Breast epithelium (tissue), 4 donors: ENCODE measurements around the gene TMEM108. TPM values are rescaled to one million over a fixed set of nuclear protein-coding genes. Genes with fewer than 3 reads are reported as not detected.

ENCODE experiments used
- DNase-seq, 2 donors: peaks; one replicate each; pipeline ENCODE4 v3.0.0-alpha.2; 2019; ENCODE audit warnings: low spot score in 2 of 2
- H3K27ac ChIP-seq, 2 donors: fragments of 200-600 bp; sonication (generic) in 1 of 2; one replicate each; pipeline ENCODE4 v1.5.1; 2016 to 2019; ENCODE audit warnings: mild to moderate bottlenecking in 1 of 2
- H3K27me3 ChIP-seq, 2 donors: fragments of 200-600 bp; sonication (generic) in 1 of 2; one replicate each; pipeline versions ENCODE4 v1.5.1 to v1.6.0; 2017 to 2019; ENCODE audit warnings: control low read depth in 1 of 2, mild to moderate bottlenecking in 1 of 2
- H3K36me3 ChIP-seq: fragments of 200-600 bp; one replicate; pipeline ENCODE4 v1.5.1; 2019
- H3K4me1 ChIP-seq, 2 donors: fragments of 200-600 bp; sonication (generic); one replicate each; pipeline ENCODE4 v1.5.1; 2016 to 2019; ENCODE audit warnings: control low read depth in 1 of 2
- H3K4me3 ChIP-seq, 3 donors: fragments of 200-600 bp; sonication (generic); 1 replicate in 2 of 3; 2 replicates in 1 of 3; pipeline ENCODE4 v1.5.1; 2016 to 2019; ENCODE audit warnings: mild to moderate bottlenecking in 3 of 3, moderate library complexity in 2 of 3
- H3K9me3 ChIP-seq, 2 donors: fragments of 200-600 bp; sonication (generic) in 1 of 2; one replicate each; pipeline ENCODE4 v1.5.1; 2016 to 2019; ENCODE audit warnings: control low read depth in 1 of 2
- POLR2A ChIP-seq: fragments of 450-650 bp; IDR thresholded peaks from one replicate; pipeline ENCODE4 v1.6.1; 2016; ENCODE audit warnings: antibody characterized with exemption, mild to moderate bottlenecking, moderate library complexity
- POLR2AphosphoS5 ChIP-seq, 3 donors: sonication (generic); formaldehyde crosslinking; IDR thresholded peaks; one replicate each; pipeline ENCODE4 v1.6.1; 2017; ENCODE audit warnings: antibody characterized with exemption in 3 of 3
- intact Hi-C: fragments of 100-400 bp; cut with DNase I; formaldehyde crosslinking; loops from one replicate; pipeline ENCODE4 v1.15.1; 2023; ENCODE audit warnings: low total_unique reads
- total RNA-seq, 3 donors: library from RNA; depleted of rRNA; stranded (reverse); fragments of >200 nt; gene quantifications; one replicate each; pipeline ENCODE4 v1.1.0, GENCODE V29; 2016
- TF ChIP-seq, protein P1 (sequence below), 3 donors: fragments of 450-650 bp; IDR thresholded peaks; one replicate each; pipeline ENCODE4 v1.5.1; 2016 to 2017; ENCODE audit warnings: antibody characterized with exemption in 3 of 3, mild to moderate bottlenecking in 3 of 3, moderate library complexity in 3 of 3

TMEM108 gene
- total RNA-seq, 3 donors from 2014 or later = 0.44 to 0.98 (median 0.48) TPM

DNA sequence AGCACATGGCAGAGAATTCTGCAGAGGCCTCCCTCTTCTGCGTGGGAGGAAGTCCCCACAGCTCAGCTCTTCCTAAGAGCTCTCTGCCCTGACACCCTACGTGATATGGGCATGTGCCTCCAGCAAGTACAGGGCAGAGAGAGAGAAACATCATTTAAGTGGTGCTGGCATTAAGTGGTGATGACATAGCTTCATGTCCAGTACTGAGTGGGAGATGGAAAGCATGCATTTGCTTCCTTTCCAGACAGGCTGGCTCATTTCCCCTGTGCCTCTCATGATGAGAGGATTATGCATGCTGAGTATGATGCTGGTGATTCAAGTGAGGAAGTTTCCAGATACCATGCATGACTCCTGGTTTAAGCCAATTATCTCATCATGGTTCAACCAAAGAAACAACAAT, 388.5 kb downstream of the TMEM108 start:
- no peaks in the 10 kb centered on the region for H3K9me3 ChIP-seq
- no peak for DNase-seq
- H3K4me1 ChIP-seq = peaks cover 0 to 4% of the 10 kb centered on the region in 2 donors
- intact Hi-C loops = loop anchor here (10.0 kb wide), 1 partner anchor 692 kb away; no protein-coding TSS in a partner anchor
- no peak overlapping the region for H3K27ac ChIP-seq
- TF ChIP-seq POLR2AphosphoS5 (IDR thresholded peaks at IDR 0.05) = no peak
- TF ChIP-seq POLR2A = no peak
- TF ChIP-seq, protein P1, sequence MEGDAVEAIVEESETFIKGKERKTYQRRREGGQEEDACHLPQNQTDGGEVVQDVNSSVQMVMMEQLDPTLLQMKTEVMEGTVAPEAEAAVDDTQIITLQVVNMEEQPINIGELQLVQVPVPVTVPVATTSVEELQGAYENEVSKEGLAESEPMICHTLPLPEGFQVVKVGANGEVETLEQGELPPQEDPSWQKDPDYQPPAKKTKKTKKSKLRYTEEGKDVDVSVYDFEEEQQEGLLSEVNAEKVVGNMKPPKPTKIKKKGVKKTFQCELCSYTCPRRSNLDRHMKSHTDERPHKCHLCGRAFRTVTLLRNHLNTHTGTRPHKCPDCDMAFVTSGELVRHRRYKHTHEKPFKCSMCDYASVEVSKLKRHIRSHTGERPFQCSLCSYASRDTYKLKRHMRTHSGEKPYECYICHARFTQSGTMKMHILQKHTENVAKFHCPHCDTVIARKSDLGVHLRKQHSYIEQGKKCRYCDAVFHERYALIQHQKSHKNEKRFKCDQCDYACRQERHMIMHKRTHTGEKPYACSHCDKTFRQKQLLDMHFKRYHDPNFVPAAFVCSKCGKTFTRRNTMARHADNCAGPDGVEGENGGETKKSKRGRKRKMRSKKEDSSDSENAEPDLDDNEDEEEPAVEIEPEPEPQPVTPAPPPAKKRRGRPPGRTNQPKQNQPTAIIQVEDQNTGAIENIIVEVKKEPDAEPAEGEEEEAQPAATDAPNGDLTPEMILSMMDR (IDR thresholded peaks at IDR 0.05) = no peak
- H3K4me3 ChIP-seq = no peak overlapping the region
- no peaks in the 10 kb centered on the region for H3K36me3 ChIP-seq
- H3K27me3 ChIP-seq = no peaks in the 10 kb centered on the region

GRCh38 chr3:133428552-133428951, 390.4 kb downstream of the TMEM108 start:
- no peaks in the 10 kb centered on the region for H3K27me3 ChIP-seq
- peak overlapping the region in 1 of 3 donors; percentile 15 for H3K4me3 ChIP-seq
- peaks cover 0 to 3% of the 10 kb centered on the region in 2 donors for H3K4me1 ChIP-seq
- TF ChIP-seq, protein P1 (IDR thresholded peaks at IDR 0.05) = no peak
- TF ChIP-seq POLR2AphosphoS5 (IDR thresholded peaks at IDR 0.05) (no peak), POLR2A (no peak)
- intact Hi-C loops = loop anchor here (10.0 kb wide), 1 partner anchor 694 kb away; no protein-coding TSS in a partner anchor
- H3K9me3 ChIP-seq = no peaks in the 10 kb centered on the region
- no peaks in the 10 kb centered on the region for H3K36me3 ChIP-seq
- DNase-seq = peak; percentile 32 to 62
- H3K27ac ChIP-seq = no peak overlapping the region

- no peaks in the 10 kb centered on the region for H3K4me1 ChIP-seq
- no peaks in the 10 kb centered on the region for H3K9me3 ChIP-seq
- no peaks in the 10 kb centered on the region for H3K27me3 ChIP-seq
- H3K36me3 ChIP-seq = no peaks in the 10 kb centered on the region
- intact Hi-C loops = loop anchor here (10.0 kb wide), 1 partner anchor 694 kb away; no protein-coding TSS in a partner anchor
- TF ChIP-seq, protein P1 (IDR thresholded peaks at IDR 0.05) = no peak
- TF ChIP-seq POLR2AphosphoS5 (IDR thresholded peaks at IDR 0.05) (no peak), POLR2A (no peak)
- no peak overlapping the region for H3K4me3 ChIP-seq
- H3K27ac ChIP-seq = no peak overlapping the region
- DNase-seq = no peak
These were observed 390.9 kb downstream of the TMEM108 start for GRCh38 chr3:133429063-133429462.

DNA sequence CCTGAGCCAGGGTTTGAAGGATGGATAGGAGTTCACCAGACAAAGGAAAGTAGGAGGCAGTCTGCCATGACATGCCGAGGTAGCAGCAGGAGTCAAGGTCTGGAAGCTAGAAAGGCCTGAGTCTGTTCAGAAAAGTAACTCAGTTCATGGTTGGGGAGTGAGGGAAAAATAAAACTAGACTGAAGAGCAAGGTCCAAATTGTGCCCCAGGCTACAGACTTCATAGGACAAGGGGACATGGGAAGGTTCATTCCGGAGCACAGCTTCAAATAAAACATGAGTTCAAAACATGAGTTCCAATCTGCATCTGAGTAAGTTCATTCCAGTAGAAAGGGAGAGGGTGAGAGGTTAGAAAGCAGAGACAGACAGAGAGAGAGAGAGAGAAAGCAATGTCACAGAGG, 401.4 kb downstream of the TMEM108 start:
- Histone ChIP-seq H3K4me1 (no peaks in the 10 kb centered on the region), H3K4me3 (no peak overlapping the region), H3K9me3 (no peaks in the 10 kb centered on the region), H3K27ac (no peak overlapping the region), H3K36me3 (no peaks in the 10 kb centered on the region), H3K27me3 (no peaks in the 10 kb centered on the region)
- intact Hi-C loops = no loop called here
- TF ChIP-seq POLR2AphosphoS5 (IDR thresholded peaks at IDR 0.05) (no peak), POLR2A (no peak)
- TF ChIP-seq, protein P1 (IDR thresholded peaks at IDR 0.05) = no peak
- no peak for DNase-seq

- H3K27me3 ChIP-seq = no peaks in the 10 kb centered on the region
- no peaks in the 10 kb centered on the region for H3K9me3 ChIP-seq
- no peak overlapping the region for H3K4me3 ChIP-seq
- no peak for DNase-seq
- H3K36me3 ChIP-seq = no peaks in the 10 kb centered on the region
- no peak for TF ChIP-seq POLR2AphosphoS5 (IDR thresholded peaks at IDR 0.05)
- TF ChIP-seq, protein P1 (IDR thresholded peaks at IDR 0.05) = no peak
- no peak for TF ChIP-seq POLR2A
- no peak overlapping the region for H3K27ac ChIP-seq
- intact Hi-C loops = no loop called here
- no peaks in the 10 kb centered on the region for H3K4me1 ChIP-seq
These were observed 402.5 kb downstream of the TMEM108 start for GRCh38 chr3:133440652-133441051.
